Liver (tissue), 9 donors: Measurements from ENCODE around the gene SMIM23. TPM values are rescaled to one million over a fixed set of nuclear protein-coding genes. Genes with fewer than 3 reads are reported as not detected.

ENCODE experiments used
- DNase-seq: peaks from one replicate; pipeline ENCODE4 v3.0.0-alpha.2; 2017; ENCODE audit warnings: low spot score
- H3K27ac ChIP-seq, 2 donors: one replicate each; pipeline ENCODE4 v1.7.0; 2013; ENCODE audit warnings: inconsistent platforms in 2 of 2, low read length in 2 of 2, control low read depth in 1 of 2, low read depth in 1 of 2, mild to moderate bottlenecking in 1 of 2
- H3K27me3 ChIP-seq, 4 donors: one replicate each; pipeline versions ENCODE4 v1.6.1 to v1.7.0; 2013; ENCODE audit warnings: low read length in 3 of 4, inconsistent platforms in 1 of 4, mild to moderate bottlenecking in 1 of 4, moderate library complexity in 1 of 4; ENCODE audit not compliant: control insufficient read depth in 4 of 4, insufficient read depth in 4 of 4
- H3K36me3 ChIP-seq, 4 donors: one replicate each; pipeline versions ENCODE4 v1.6.1 to v1.7.0; 2013; ENCODE audit warnings: low read length in 3 of 4, mild to moderate bottlenecking in 3 of 4, low read depth in 1 of 4, moderate library complexity in 1 of 4; ENCODE audit not compliant: control insufficient read depth in 4 of 4, insufficient read depth in 3 of 4
- H3K4me1 ChIP-seq, 4 donors: one replicate each; pipeline versions ENCODE4 v1.6.1 to v1.7.0; 2013; ENCODE audit warnings: low read length in 3 of 4, mild to moderate bottlenecking in 3 of 4, moderate library complexity in 1 of 4; ENCODE audit not compliant: control insufficient read depth in 4 of 4, insufficient read depth in 4 of 4
- H3K4me3 ChIP-seq, 3 donors: one replicate each; pipeline versions ENCODE4 v1.6.1 to v1.7.0; 2013; ENCODE audit warnings: low read length in 3 of 3, control low read depth in 1 of 3, low read depth in 1 of 3, mild to moderate bottlenecking in 1 of 3
- H3K9ac ChIP-seq, 2 donors: one replicate each; pipeline ENCODE4 v1.7.0; 2013; ENCODE audit warnings: low read length in 2 of 2, mild to moderate bottlenecking in 2 of 2, moderate library complexity in 2 of 2, control low read depth in 1 of 2, low read depth in 1 of 2
- H3K9me3 ChIP-seq, 4 donors: one replicate each; pipeline versions ENCODE4 v1.6.1 to v1.7.0; 2013; ENCODE audit warnings: low read length in 3 of 4; ENCODE audit not compliant: control insufficient read depth in 4 of 4
- CTCF ChIP-seq: fragments of 150-350 bp; IDR thresholded peaks from 2 replicates; pipeline ENCODE4 v1.5.1; 2017; ENCODE audit warnings: improper control_type of control experiment, low read depth, low read length; ENCODE audit not compliant: missing input control
- EGR1 ChIP-seq, 2 donors: IDR thresholded peaks; 2 replicates each; pipeline ENCODE4 v1.6.1; 2016 to 2018; ENCODE audit warnings: antibody characterized with exemption in 2 of 2, low read depth in 2 of 2
- FOXA1 ChIP-seq: IDR thresholded peaks from 2 replicates; pipeline ENCODE4 v1.6.1; 2016; ENCODE audit warnings: antibody characterized with exemption
- FOXA2 ChIP-seq: IDR thresholded peaks from 2 replicates; pipeline ENCODE4 v1.6.1; 2016; ENCODE audit warnings: antibody characterized with exemption
- GABPA ChIP-seq, 2 donors: IDR thresholded peaks in 1 of 2; conservative IDR thresholded peaks in 1 of 2; 2 replicates each; pipeline ENCODE4 v1.6.1; 2016; ENCODE audit warnings: antibody characterized with exemption in 2 of 2, mild to moderate bottlenecking in 1 of 2, moderate library complexity in 1 of 2
- HNF4A ChIP-seq, 2 donors: conservative IDR thresholded peaks; 2 replicates each; pipeline ENCODE4 v1.6.1; 2016; ENCODE audit warnings: antibody characterized with exemption in 2 of 2, mild to moderate bottlenecking in 2 of 2
- HNF4G ChIP-seq: IDR thresholded peaks from 2 replicates; pipeline ENCODE4 v1.6.1; 2016; ENCODE audit warnings: antibody characterized with exemption
- JUND ChIP-seq, 2 donors: IDR thresholded peaks; 2 replicates each; pipeline ENCODE4 v1.6.1; 2016; ENCODE audit warnings: antibody characterized with exemption in 2 of 2
- NR2F2 ChIP-seq: IDR thresholded peaks from 2 replicates; pipeline ENCODE4 v1.6.1; 2016; ENCODE audit warnings: antibody characterized with exemption
- RAD21 ChIP-seq, 2 donors: IDR thresholded peaks; 2 replicates each; pipeline ENCODE4 v1.6.1; 2016; ENCODE audit warnings: antibody characterized with exemption in 2 of 2, mild to moderate bottlenecking in 2 of 2
- RXRA ChIP-seq, 2 donors: IDR thresholded peaks; 2 replicates each; pipeline ENCODE4 v1.6.1; 2017 to 2018; ENCODE audit warnings: antibody characterized with exemption in 2 of 2, mild to moderate bottlenecking in 1 of 2
- SP1 ChIP-seq: IDR thresholded peaks from 2 replicates; pipeline ENCODE4 v1.6.1; 2018; ENCODE audit warnings: antibody characterized with exemption, mild to moderate bottlenecking
- TAF1 ChIP-seq: conservative IDR thresholded peaks from 2 replicates; pipeline ENCODE4 v1.6.1; 2016; ENCODE audit warnings: antibody characterized with exemption, mild to moderate bottlenecking
- ZBTB33 ChIP-seq: IDR thresholded peaks from 2 replicates; pipeline ENCODE4 v1.6.1; 2016; ENCODE audit warnings: antibody characterized with exemption
- WGBS: extraction: QIAGEN DNeasy Blood & Tissue Kit; methylation state at CpG from one replicate; pipeline ENCODE4 v1.1.7; 2013; 5-methylcytosine and 5-hydroxymethylcytosine counted together
- polyA plus RNA-seq, 2 donors: library from polyadenylated mRNA; stranded (reverse) in 1 of 2; unstranded in 1 of 2; fragments of 200-250 nt in 1 of 2; fragments of >200 nt in 1 of 2; fragmentation: Nextera tagmentation in 1 of 2; extraction: Ambion mirVana in 1 of 2; gene quantifications; one replicate each; pipeline versions ENCODE4 v1.2.1 to v1.2.3, GENCODE V29; 2013 to 2015
- total RNA-seq, 2 donors: library from RNA; depleted of rRNA; stranded (reverse); fragments of >200 nt; gene quantifications; one replicate each; pipeline ENCODE4 v1.2.3, GENCODE V29; 2014
- TF ChIP-seq, protein P1 (sequence below): IDR thresholded peaks from 2 replicates; pipeline ENCODE4 v1.6.1; 2016; ENCODE audit warnings: antibody characterized with exemption
- TF ChIP-seq, protein P2 (sequence below): IDR thresholded peaks from 2 replicates; pipeline ENCODE4 v1.6.1; 2016; ENCODE audit warnings: antibody characterized with exemption
- donor health status: healthy.
- donor health status: healthy.
- donor health status: healthy.
- donor health status: healthy.
- donor health status: healthy.

The SMIM23 gene
- total and polyA plus RNA-seq, 4 donors = not detected

DNA sequence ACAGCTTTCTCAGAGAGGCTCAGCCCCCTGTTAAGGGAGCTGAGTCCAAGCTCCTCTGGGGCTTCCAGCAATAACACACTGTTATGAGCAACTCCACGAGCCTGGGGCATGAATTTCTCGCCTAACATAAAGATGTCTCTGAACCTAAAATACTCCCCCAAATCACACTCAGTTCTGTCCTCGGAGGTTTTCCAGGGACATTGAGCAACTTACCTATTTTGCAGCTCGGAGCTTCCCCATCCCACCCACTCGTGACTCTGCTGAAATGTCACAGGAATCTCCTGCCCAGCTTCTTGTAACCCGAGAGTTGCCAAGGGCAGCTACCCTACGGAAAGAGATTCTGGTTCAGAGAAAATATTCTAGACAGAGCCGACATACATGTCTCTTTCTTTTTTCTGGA is 47.1 kb upstream of the SMIM23 start:
- no peaks in the 10 kb centered on the region for H3K9me3 ChIP-seq
- no peak for DNase-seq
- no peaks in the 10 kb centered on the region for H3K27me3 ChIP-seq
- no peaks in the 10 kb centered on the region for H3K36me3 ChIP-seq
- H3K4me1 ChIP-seq = peaks cover 0 to 15% (median 14%) of the 10 kb centered on the region in 4 donors
- H3K4me3 ChIP-seq = no peak overlapping the region
- H3K27ac ChIP-seq = no peak overlapping the region
- no peak overlapping the region for H3K9ac ChIP-seq
- 86% methylated on average over 8 of the region's 8 CpGs for WGBS
- TF ChIP-seq FOXA1 = no peak
- TF ChIP-seq EGR1 (IDR thresholded peaks at IDR 0.05; ENCODE audit: low read depth in 2 of 2) = no peak
- TF ChIP-seq, protein P1, sequence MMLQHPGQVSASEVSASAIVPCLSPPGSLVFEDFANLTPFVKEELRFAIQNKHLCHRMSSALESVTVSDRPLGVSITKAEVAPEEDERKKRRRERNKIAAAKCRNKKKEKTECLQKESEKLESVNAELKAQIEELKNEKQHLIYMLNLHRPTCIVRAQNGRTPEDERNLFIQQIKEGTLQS = no peak

- Histone ChIP-seq H3K27me3 (no peaks in the 10 kb centered on the region), H3K4me1 (peaks cover 0 to 15% (median 14%) of the 10 kb centered on the region in 4 donors), H3K36me3 (no peaks in the 10 kb centered on the region), H3K9me3 (no peaks in the 10 kb centered on the region), H3K9ac (no peak overlapping the region), H3K4me3 (no peak overlapping the region), H3K27ac (no peak overlapping the region)
- WGBS = 94% methylated on average over 6 of the region's 6 CpGs
- no peak for DNase-seq
- TF ChIP-seq, protein P2, sequence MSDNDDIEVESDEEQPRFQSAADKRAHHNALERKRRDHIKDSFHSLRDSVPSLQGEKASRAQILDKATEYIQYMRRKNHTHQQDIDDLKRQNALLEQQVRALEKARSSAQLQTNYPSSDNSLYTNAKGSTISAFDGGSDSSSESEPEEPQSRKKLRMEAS = no peak
- no peak for TF ChIP-seq ZBTB33
- TF ChIP-seq, protein P1 = no peak
Measured at GRCh38 chr5:171739271-171739670, 46.3 kb upstream of the SMIM23 start.

DNA sequence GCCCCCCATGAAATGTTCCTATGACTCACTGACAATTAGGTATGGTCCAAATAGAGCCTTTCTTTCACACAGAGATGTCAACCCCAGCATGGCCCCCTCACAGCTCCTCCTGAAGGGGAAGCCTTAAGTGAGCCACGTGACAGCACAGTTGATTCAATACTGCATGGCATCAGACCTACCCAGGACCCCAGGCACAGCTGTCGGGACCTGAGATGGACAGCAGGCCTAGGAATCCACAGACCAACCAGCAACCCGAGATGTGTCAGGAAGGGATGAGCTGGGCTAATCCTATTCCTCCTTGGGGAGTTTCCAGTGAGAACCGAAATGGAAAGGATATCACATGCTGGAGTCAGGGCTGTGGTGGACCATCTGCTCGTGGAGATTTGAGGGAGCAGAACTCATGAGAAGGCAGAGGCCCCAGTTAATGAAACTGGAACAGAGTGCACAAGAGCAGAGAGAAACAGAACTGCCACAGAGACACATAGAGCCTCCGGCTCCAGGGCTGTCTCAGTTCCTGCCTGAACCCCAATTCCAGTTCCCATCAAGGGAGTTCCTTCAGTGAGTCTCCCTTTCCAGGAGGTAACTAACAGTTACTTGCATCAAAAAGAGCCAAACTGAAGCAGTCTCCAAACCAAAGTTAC is 42.1 kb upstream of the SMIM23 start:
- H3K4me1 ChIP-seq = no peaks in the 10 kb centered on the region
- no peak overlapping the region for H3K9ac ChIP-seq
- no peaks in the 10 kb centered on the region for H3K27me3 ChIP-seq
- H3K4me3 ChIP-seq = no peak overlapping the region
- H3K36me3 ChIP-seq = no peaks in the 10 kb centered on the region
- WGBS = 87% methylated on average over 6 of the region's 6 CpGs
- DNase-seq = no peak
- no peak overlapping the region for H3K27ac ChIP-seq
- no peaks in the 10 kb centered on the region for H3K9me3 ChIP-seq
- TF ChIP-seq, protein P1 = no peak
- TF ChIP-seq TAF1 = no peak
- no peak for TF ChIP-seq CTCF
- no peak for TF ChIP-seq SP1
- no peak for TF ChIP-seq EGR1 (IDR thresholded peaks at IDR 0.05; ENCODE audit: low read depth in 2 of 2)
- TF ChIP-seq RAD21 (IDR thresholded peaks at IDR 0.05) = no peak
- no peak for TF ChIP-seq FOXA2
- no peak for TF ChIP-seq HNF4G
- no peak for TF ChIP-seq FOXA1
- no peak for TF ChIP-seq HNF4A (conservative IDR thresholded peaks at IDR 0.05)
- no peak for TF ChIP-seq JUND (IDR thresholded peaks at IDR 0.05)
- no peak for TF ChIP-seq NR2F2
- TF ChIP-seq ZBTB33 = no peak
- no peak for TF ChIP-seq RXRA (IDR thresholded peaks at IDR 0.05)
- TF ChIP-seq GABPA (IDR thresholded peaks at IDR 0.05 in 1 of 2, conservative IDR thresholded peaks at IDR 0.05 in 1 of 2) = no peak
